ENCODE data around the gene CYFIP2. TPM values are rescaled to one million over a fixed set of nuclear protein-coding genes. Genes with fewer than 3 reads are reported as not detected.

CYFIP2 gene
- total RNA-seq, 1 experiment from 2014 or later: 95.3 TPM

DNA sequence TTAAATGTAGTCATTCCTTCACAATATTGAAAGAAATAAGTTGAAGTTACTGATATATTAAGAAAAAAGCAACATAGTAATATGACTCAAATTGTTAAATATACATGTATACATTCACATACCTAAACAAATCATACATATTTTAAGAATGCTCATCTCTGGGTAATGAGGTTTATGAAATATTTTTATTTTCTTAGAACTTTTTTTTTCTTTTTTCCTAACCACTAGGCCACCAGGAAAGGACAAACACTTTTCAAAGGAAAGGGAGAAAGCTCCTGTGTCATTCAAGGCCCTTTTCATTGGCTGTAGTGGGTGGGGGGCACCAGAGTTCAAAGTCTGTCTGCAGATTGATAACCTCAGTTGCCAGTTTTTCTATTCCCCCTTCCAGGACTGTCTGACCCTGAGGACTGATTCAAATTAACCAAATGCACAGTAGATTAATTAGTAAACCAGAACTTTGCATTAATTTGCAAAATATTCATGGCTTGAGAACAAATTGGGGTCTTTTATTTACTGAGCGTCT lies 121.2 kb downstream of the CYFIP2 start (continued):
- TF ChIP-seq, protein P1, sequence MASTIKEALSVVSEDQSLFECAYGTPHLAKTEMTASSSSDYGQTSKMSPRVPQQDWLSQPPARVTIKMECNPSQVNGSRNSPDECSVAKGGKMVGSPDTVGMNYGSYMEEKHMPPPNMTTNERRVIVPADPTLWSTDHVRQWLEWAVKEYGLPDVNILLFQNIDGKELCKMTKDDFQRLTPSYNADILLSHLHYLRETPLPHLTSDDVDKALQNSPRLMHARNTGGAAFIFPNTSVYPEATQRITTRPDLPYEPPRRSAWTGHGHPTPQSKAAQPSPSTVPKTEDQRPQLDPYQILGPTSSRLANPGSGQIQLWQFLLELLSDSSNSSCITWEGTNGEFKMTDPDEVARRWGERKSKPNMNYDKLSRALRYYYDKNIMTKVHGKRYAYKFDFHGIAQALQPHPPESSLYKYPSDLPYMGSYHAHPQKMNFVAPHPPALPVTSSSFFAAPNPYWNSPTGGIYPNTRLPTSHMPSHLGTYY (CRISPR knock-in tag; IDR thresholded peaks at IDR 0.05): no peak
- TF ChIP-seq SMAD4 (CRISPR knock-in tag; IDR thresholded peaks at IDR 0.05) (no peak), CBFB (CRISPR knock-in tag; IDR thresholded peaks at IDR 0.05; ENCODE audit: low read depth) (no peak), TEAD4 (CRISPR knock-in tag; IDR thresholded peaks at IDR 0.05) (no peak)
- TF ChIP-seq, protein P2, sequence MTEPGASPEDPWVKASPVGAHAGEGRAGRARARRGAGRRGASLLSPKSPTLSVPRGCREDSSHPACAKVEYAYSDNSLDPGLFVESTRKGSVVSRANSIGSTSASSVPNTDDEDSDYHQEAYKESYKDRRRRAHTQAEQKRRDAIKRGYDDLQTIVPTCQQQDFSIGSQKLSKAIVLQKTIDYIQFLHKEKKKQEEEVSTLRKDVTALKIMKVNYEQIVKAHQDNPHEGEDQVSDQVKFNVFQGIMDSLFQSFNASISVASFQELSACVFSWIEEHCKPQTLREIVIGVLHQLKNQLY (CRISPR knock-in tag; IDR thresholded peaks at IDR 0.05): no peak
- TF ChIP-seq, protein P3, sequence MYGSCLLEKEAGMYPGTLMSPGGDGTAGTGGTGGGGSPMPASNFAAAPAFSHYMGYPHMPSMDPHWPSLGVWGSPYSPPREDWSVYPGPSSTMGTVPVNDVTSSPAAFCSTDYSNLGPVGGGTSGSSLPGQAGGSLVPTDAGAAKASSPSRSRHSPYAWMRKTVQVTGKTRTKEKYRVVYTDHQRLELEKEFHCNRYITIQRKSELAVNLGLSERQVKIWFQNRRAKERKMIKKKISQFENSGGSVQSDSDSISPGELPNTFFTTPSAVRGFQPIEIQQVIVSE (CRISPR knock-in tag; IDR thresholded peaks at IDR 0.05; ENCODE audit: borderline replicate concordance): no peak
- TF ChIP-seq, protein P4, sequence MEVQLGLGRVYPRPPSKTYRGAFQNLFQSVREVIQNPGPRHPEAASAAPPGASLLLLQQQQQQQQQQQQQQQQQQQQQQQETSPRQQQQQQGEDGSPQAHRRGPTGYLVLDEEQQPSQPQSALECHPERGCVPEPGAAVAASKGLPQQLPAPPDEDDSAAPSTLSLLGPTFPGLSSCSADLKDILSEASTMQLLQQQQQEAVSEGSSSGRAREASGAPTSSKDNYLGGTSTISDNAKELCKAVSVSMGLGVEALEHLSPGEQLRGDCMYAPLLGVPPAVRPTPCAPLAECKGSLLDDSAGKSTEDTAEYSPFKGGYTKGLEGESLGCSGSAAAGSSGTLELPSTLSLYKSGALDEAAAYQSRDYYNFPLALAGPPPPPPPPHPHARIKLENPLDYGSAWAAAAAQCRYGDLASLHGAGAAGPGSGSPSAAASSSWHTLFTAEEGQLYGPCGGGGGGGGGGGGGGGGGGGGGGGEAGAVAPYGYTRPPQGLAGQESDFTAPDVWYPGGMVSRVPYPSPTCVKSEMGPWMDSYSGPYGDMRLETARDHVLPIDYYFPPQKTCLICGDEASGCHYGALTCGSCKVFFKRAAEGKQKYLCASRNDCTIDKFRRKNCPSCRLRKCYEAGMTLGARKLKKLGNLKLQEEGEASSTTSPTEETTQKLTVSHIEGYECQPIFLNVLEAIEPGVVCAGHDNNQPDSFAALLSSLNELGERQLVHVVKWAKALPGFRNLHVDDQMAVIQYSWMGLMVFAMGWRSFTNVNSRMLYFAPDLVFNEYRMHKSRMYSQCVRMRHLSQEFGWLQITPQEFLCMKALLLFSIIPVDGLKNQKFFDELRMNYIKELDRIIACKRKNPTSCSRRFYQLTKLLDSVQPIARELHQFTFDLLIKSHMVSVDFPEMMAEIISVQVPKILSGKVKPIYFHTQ (CRISPR knock-in tag; IDR thresholded peaks at IDR 0.05): no peak

DNA sequence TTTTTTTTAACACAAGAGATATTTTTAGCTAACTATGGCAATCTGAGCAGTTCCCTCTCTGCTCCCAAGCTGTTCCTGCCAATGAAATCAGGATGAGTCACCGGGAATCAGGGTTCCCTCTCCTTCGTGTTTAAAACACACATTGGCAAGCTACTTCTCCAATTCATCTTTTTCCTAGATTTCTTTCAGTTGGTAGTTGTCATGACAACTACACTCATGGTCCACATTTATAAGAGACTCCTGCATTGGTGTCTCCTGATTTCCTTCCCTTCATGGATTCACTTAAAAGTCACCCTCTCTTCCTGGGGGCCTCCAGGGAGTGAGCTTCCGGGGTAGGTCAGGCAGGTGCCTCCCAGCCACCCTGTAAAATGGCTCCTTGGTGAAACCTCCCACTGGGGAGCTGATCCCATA lies 121.8 kb downstream of the CYFIP2 start:
- Mint-ChIP-seq H3K9me3 (no peaks in the 10 kb centered on the region), H3K4me1 (peaks cover 20% of the 10 kb centered on the region), H3K4me3 (no peak overlapping the region), H3K27me3 (ENCODE audit: low read depth) (no peaks in the 10 kb centered on the region), H3K27ac (no peak overlapping the region), H3K36me3 (peaks cover 47% of the 10 kb centered on the region)
- ChIA-PET POLR2A (no interaction called here), CTCF (interaction anchor here (0.7 to 1.3 kb wide), 3 partner anchors 45 to 84 kb away, joined by 3 to 6 read pairs (median 5); no protein-coding TSS in a partner anchor)
- ATAC-seq (no peak), DNase-seq (ENCODE audit: low spot score) (no peak)
- TF ChIP-seq, protein P5, sequence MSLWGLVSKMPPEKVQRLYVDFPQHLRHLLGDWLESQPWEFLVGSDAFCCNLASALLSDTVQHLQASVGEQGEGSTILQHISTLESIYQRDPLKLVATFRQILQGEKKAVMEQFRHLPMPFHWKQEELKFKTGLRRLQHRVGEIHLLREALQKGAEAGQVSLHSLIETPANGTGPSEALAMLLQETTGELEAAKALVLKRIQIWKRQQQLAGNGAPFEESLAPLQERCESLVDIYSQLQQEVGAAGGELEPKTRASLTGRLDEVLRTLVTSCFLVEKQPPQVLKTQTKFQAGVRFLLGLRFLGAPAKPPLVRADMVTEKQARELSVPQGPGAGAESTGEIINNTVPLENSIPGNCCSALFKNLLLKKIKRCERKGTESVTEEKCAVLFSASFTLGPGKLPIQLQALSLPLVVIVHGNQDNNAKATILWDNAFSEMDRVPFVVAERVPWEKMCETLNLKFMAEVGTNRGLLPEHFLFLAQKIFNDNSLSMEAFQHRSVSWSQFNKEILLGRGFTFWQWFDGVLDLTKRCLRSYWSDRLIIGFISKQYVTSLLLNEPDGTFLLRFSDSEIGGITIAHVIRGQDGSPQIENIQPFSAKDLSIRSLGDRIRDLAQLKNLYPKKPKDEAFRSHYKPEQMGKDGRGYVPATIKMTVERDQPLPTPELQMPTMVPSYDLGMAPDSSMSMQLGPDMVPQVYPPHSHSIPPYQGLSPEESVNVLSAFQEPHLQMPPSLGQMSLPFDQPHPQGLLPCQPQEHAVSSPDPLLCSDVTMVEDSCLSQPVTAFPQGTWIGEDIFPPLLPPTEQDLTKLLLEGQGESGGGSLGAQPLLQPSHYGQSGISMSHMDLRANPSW (CRISPR knock-in tag; conservative IDR thresholded peaks at IDR 0.05; ENCODE audit: low read depth): no peak
- TF ChIP-seq TEAD1 (CRISPR knock-in tag; IDR thresholded peaks at IDR 0.05) (no peak), SP1 (CRISPR knock-in tag; conservative IDR thresholded peaks at IDR 0.05) (no peak), MYBL2 (CRISPR knock-in tag; IDR thresholded peaks at IDR 0.05) (no peak), CREB1 (CRISPR knock-in tag; IDR thresholded peaks at IDR 0.05) (no peak), RELA (CRISPR knock-in tag; IDR thresholded peaks at IDR 0.05; ENCODE audit: borderline replicate concordance) (no peak), SOX15 (CRISPR knock-in tag; IDR thresholded peaks at IDR 0.05) (no peak), ZNF232 (CRISPR knock-in tag; IDR thresholded peaks at IDR 0.05) (no peak)
- TF ChIP-seq, protein P6, sequence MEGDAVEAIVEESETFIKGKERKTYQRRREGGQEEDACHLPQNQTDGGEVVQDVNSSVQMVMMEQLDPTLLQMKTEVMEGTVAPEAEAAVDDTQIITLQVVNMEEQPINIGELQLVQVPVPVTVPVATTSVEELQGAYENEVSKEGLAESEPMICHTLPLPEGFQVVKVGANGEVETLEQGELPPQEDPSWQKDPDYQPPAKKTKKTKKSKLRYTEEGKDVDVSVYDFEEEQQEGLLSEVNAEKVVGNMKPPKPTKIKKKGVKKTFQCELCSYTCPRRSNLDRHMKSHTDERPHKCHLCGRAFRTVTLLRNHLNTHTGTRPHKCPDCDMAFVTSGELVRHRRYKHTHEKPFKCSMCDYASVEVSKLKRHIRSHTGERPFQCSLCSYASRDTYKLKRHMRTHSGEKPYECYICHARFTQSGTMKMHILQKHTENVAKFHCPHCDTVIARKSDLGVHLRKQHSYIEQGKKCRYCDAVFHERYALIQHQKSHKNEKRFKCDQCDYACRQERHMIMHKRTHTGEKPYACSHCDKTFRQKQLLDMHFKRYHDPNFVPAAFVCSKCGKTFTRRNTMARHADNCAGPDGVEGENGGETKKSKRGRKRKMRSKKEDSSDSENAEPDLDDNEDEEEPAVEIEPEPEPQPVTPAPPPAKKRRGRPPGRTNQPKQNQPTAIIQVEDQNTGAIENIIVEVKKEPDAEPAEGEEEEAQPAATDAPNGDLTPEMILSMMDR (IDR thresholded peaks at IDR 0.05): no peak
- TF ChIP-seq, protein P7, sequence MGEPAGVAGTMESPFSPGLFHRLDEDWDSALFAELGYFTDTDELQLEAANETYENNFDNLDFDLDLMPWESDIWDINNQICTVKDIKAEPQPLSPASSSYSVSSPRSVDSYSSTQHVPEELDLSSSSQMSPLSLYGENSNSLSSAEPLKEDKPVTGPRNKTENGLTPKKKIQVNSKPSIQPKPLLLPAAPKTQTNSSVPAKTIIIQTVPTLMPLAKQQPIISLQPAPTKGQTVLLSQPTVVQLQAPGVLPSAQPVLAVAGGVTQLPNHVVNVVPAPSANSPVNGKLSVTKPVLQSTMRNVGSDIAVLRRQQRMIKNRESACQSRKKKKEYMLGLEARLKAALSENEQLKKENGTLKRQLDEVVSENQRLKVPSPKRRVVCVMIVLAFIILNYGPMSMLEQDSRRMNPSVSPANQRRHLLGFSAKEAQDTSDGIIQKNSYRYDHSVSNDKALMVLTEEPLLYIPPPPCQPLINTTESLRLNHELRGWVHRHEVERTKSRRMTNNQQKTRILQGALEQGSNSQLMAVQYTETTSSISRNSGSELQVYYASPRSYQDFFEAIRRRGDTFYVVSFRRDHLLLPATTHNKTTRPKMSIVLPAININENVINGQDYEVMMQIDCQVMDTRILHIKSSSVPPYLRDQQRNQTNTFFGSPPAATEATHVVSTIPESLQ (CRISPR knock-in tag; IDR thresholded peaks at IDR 0.05): no peak
- TF ChIP-seq, protein P8, sequence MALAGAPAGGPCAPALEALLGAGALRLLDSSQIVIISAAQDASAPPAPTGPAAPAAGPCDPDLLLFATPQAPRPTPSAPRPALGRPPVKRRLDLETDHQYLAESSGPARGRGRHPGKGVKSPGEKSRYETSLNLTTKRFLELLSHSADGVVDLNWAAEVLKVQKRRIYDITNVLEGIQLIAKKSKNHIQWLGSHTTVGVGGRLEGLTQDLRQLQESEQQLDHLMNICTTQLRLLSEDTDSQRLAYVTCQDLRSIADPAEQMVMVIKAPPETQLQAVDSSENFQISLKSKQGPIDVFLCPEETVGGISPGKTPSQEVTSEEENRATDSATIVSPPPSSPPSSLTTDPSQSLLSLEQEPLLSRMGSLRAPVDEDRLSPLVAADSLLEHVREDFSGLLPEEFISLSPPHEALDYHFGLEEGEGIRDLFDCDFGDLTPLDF (CRISPR knock-in tag; IDR thresholded peaks at IDR 0.05): no peak

Data from WTC11 (cell line).